Measurements from ENCODE around the gene TLE2. TPM values are rescaled to one million over a fixed set of nuclear protein-coding genes. Genes with fewer than 3 reads are reported as not detected.

The TLE2 gene
- total and polyA plus RNA-seq, 9 of the 15 experiments (the other 6 are each of a cell fraction or from before 2014, with no cell fraction given), result 0.35 to 13.1 (median 6.2) TPM

GRCh38 chr19:3004522-3004921 is 24.6 kb downstream of the TLE2 start (continued):
- TF ChIP-seq CUX1 (CRISPR knock-in tag; IDR thresholded peaks at IDR 0.05), result no peak
- no peak for TF ChIP-seq FOXP4 (CRISPR knock-in tag; IDR thresholded peaks at IDR 0.05; ENCODE audit: borderline replicate concordance)
- TF ChIP-seq FOXK2 (conservative IDR thresholded peaks at IDR 0.05 in 1 of 2, IDR thresholded peaks at IDR 0.05 in 1 of 2; ENCODE audit: low read depth in 2 of 2), result no peak
- no peak for TF ChIP-seq ID3 (CRISPR knock-in tag; IDR thresholded peaks at IDR 0.05)
- no peak for TF ChIP-seq ID3 (tag; IDR thresholded peaks at IDR 0.05)
